Endothelial cell of umbilical vein (primary cell): ENCODE results near the gene AGAP3. TPM values are rescaled to one million over a fixed set of nuclear protein-coding genes. Genes with fewer than 3 reads are reported as not detected.

Source experiments
- BruUV-seq: library from RNA; stranded (reverse); fragments of 400-500 nt; replicated peaks from 2 replicates; lab custom pipeline; 2021; lab: Mats Ljungman, UMichigan
- CTCF ChIA-PET: fragments of 300-600, 350-600 bp; sonication (Branson Sonifier 250); formaldehyde crosslinking; loops from one replicate; lab custom pipeline; 2021; ENCODE audit warnings: antibody characterized with exemption, inconsistent platforms; lab: Charles Lee
- POLR2A ChIA-PET: fragments of 300-600, 350-600 bp; sonication (Branson Sonifier 250); formaldehyde crosslinking; loops from one replicate; lab custom pipeline; 2021; ENCODE audit warnings: antibody characterized with exemption, inconsistent platforms; lab: Charles Lee
- DNase-seq: peaks from one replicate; pipeline ENCODE4 v3.0.0-alpha.2; 2011; ENCODE audit warnings: low read depth, low spot score
- FAIRE-seq: peaks from 2 replicates; lab custom pipeline; 2011; peaks lifted over from hg19 to GRCh38; lab: Jason Lieb, UNC
- H2AFZ ChIP-seq: 2 replicates; pipeline ENCODE4 v1.6.0; 2012; ENCODE audit warnings: low read depth, low read length, control low read depth, inconsistent platforms
- H3K27ac ChIP-seq: 2 replicates; pipeline ENCODE4 v1.5.1; 2011; ENCODE audit warnings: low read depth, mild to moderate bottlenecking, control low read depth, low read length, moderate library complexity; ENCODE audit not compliant: insufficient read depth
- H3K27me3 ChIP-seq, 2 experiments: 2 replicates each; pipeline versions ENCODE4 v1.6.0 to v1.6.1; 2011; ENCODE audit warnings: low read length in 2 of 2, mixed read lengths in 1 of 2; ENCODE audit not compliant: control insufficient read depth in 2 of 2, insufficient read depth in 2 of 2
- H3K36me3 ChIP-seq, 2 experiments: 2 replicates in 1 of 2; 3 replicates in 1 of 2; pipeline ENCODE4 v1.5.1; 2011; ENCODE audit warnings: low read length in 2 of 2, mild to moderate bottlenecking in 1 of 2, moderate library complexity in 1 of 2; ENCODE audit not compliant: control insufficient read depth in 2 of 2, insufficient read depth in 2 of 2; ENCODE audit errors: extremely low read depth in 1 of 2
- H3K4me1 ChIP-seq: 3 replicates; pipeline ENCODE4 v1.5.1; 2011; ENCODE audit warnings: mild to moderate bottlenecking, low read length; ENCODE audit not compliant: control insufficient read depth, insufficient read depth; ENCODE audit errors: extremely low read depth
- H3K4me2 ChIP-seq: 2 replicates; pipeline ENCODE4 v1.6.1; 2011; ENCODE audit warnings: low read length, control low read depth, mixed read lengths; ENCODE audit not compliant: insufficient read depth
- H3K4me3 ChIP-seq, 3 experiments: fragments of 200-600 bp in 1 of 3; sonication (generic), shearing (Covaris generic) in 1 of 3; replicated peaks in 1 of 3; 2 replicates each; pipeline ENCODE4 v1.5.1; 2011 to 2016; ENCODE audit warnings: control low read depth in 3 of 3, low read length in 3 of 3, mild to moderate bottlenecking in 2 of 3, inconsistent platforms in 1 of 3, low read depth in 1 of 3, moderate library complexity in 1 of 3; ENCODE audit not compliant: insufficient read depth in 1 of 3
- H3K79me2 ChIP-seq: 2 replicates; pipeline ENCODE4 v1.6.0; 2012; ENCODE audit warnings: low read length, inconsistent platforms; ENCODE audit not compliant: control insufficient read depth, insufficient read depth
- H3K9ac ChIP-seq: replicated peaks from 2 replicates; pipeline ENCODE3; 2011; ENCODE audit warnings: low read length, control low read depth; ENCODE audit not compliant: insufficient read depth; ENCODE audit errors: extremely low read depth
- H3K9me1 ChIP-seq: replicated peaks from 3 replicates; pipeline ENCODE4 v1.6.0; 2011; ENCODE audit warnings: mild to moderate bottlenecking, low read length; ENCODE audit not compliant: control insufficient read depth, insufficient read depth; ENCODE audit errors: extremely low read depth
- H3K9me3 ChIP-seq: replicated peaks from 2 replicates; pipeline ENCODE4 v1.5.1; 2012; ENCODE audit warnings: low read length, inconsistent platforms; ENCODE audit not compliant: control insufficient read depth, insufficient read depth
- H4K20me1 ChIP-seq: replicated peaks from 2 replicates; pipeline ENCODE3; 2011; ENCODE audit warnings: mild to moderate bottlenecking, low read length; ENCODE audit not compliant: control insufficient read depth, insufficient read depth; ENCODE audit errors: extremely low read depth
- CTCF ChIP-seq, 2 donors: IDR thresholded peaks; 1 replicate in 1 of 2; 2 replicates in 1 of 2; pipeline ENCODE4 v1.5.1; 2011; ENCODE audit warnings: low read length in 2 of 2, mild to moderate bottlenecking in 2 of 2, moderate library complexity in 2 of 2, control low read depth in 1 of 2, inconsistent platforms in 1 of 2, low read depth in 1 of 2; ENCODE audit not compliant: insufficient read depth in 1 of 2; ENCODE audit errors: extremely low read depth in 1 of 2
- JUN ChIP-seq: IDR thresholded peaks from 2 replicates; pipeline ENCODE4 v1.6.1; 2011; ENCODE audit warnings: borderline replicate concordance, low read depth; ENCODE audit not compliant: insufficient read length, insufficient read depth
- dilution Hi-C: fragments of 300-500 bp; cut with MboI; formaldehyde crosslinking; loops from one replicate; pipeline ENCODE4 v1.15.0; 2019; ENCODE audit warnings: low sequenced_read_pairs; ENCODE audit not compliant: extremely low pct_ligation_motif_present
- intact Hi-C: fragments of 100-400 bp; cut with micrococcal nuclease; formaldehyde crosslinking; loops from one replicate; pipeline ENCODE4 v1.10.0; 2022
- polyA plus RNA-seq, 4 experiments: library from polyadenylated mRNA; depleted of rRNA in 3 of 4; stranded (reverse) in 3 of 4; unstranded in 1 of 4; fragments of >200 nt; gene quantifications; 2 replicates each; pipeline versions ENCODE4 v1.2.1 to v1.2.3, GENCODE V29; 2011 to 2012; ENCODE audit warnings: missing spikeins in 1 of 4
- total RNA-seq: library from RNA; stranded (reverse); gene quantifications from 2 replicates; pipeline ENCODE4 v1.2.3, GENCODE V29; 2021

AGAP3 gene
- total and polyA plus RNA-seq, 2 donors (not counting 3 experiments of a cell fraction or from before 2014, with no cell fraction given), result 171 to 174 TPM

- POLR2A ChIA-PET, result interaction anchor here (0.7 to 1.5 kb wide), 2 partner anchors 9 to 22 kb away, joined by 4 to 7 read pairs; no protein-coding TSS in a partner anchor
- DNase-seq (peak; percentile 32), FAIRE-seq (peak; percentile 63)
- Histone ChIP-seq H3K9ac (peak overlapping the region; percentile 70), H3K36me3 (peaks cover 3 to 16% of the 10 kb centered on the region in 2 experiments), H3K4me3 (peak overlapping the region; percentile 66 to 83 (median 78)), H2AFZ (no peak overlapping the region), H3K79me2 (peaks cover 34% of the 10 kb centered on the region), H4K20me1 (no peaks in the 10 kb centered on the region), H3K9me1 (no peaks in the 10 kb centered on the region), H3K4me1 (peaks cover 29% of the 10 kb centered on the region), H3K4me2 (peak overlapping the region; percentile 80), H3K9me3 (no peaks in the 10 kb centered on the region), H3K27ac (peak overlapping the region; percentile 22), H3K27me3 (no peaks in the 10 kb centered on the region)
- intact Hi-C loops, result loop anchor here (1.0 kb wide), 1 partner anchor 51 kb away; no protein-coding TSS in a partner anchor
- TF ChIP-seq CTCF (IDR thresholded peaks at IDR 0.05; ENCODE audit: extremely low read depth in 1 of 2, insufficient read depth in 1 of 2, low read depth in 1 of 2, low read length in 2 of 2), result peak in 1 of 2 donors; percentile 13
- TF ChIP-seq JUN, result no peak
- no TSS peak for BruUV-seq
- CTCF ChIA-PET, result interaction anchor here (0.8 to 2.8 kb wide), 12 partner anchors 8 to 98 kb away, joined by 3 to 11 read pairs (median 4); partner anchors contain the start of genes ABCB8 and FASTK
- dilution Hi-C loops, result no loop called here
Observed at GRCh38 chr7:151060416-151061212, 25.7 kb upstream of the AGAP3 start.
